Stimulated activated naive B cell treated with anti-CD40 and anti-IgM and Interleukin-4, amounts not matched to agents 10 μg/mL and 1 μg/mL and 100 μg/mL, for 72 hours (primary cell): ENCODE measurements around the gene MALT1.
A peak's percentile ranks its signal among the peaks of the same experiment; 100 is the strongest.
"Not testable (repeated sequence)": the region's sequence is repeated elsewhere in the genome, so short reads cannot be mapped to it uniquely, and the experiment has no call there.

ENCODE experiments used
- ATAC-seq, 2 donors: fragments of 150-1000 bp; cut with Tn5 transposase; replicated peaks; 2 replicates each; pipeline ENCODE4 v1.10.0; 2021; ENCODE audit warnings: moderate library complexity in 1 of 2
- DNase-seq: peaks from one replicate; pipeline ENCODE4 v3.0.0; 2021
- H3K27ac Mint-ChIP-seq: one replicate; pipeline ENCODE4 v1.8.0; 2022; ENCODE audit warnings: mild to moderate bottlenecking, mixed read lengths
- H3K27me3 Mint-ChIP-seq, 2 donors: one replicate each; pipeline ENCODE4 v1.8.0; 2022; ENCODE audit warnings: mixed read lengths in 2 of 2
- H3K36me3 Mint-ChIP-seq, 2 donors: one replicate each; pipeline ENCODE4 v1.8.0; 2022; ENCODE audit warnings: mixed read lengths in 2 of 2, mild to moderate bottlenecking in 1 of 2
- H3K4me1 Mint-ChIP-seq, 2 donors: one replicate each; pipeline ENCODE4 v1.8.0; 2022; ENCODE audit warnings: mixed read lengths in 2 of 2, mild to moderate bottlenecking in 1 of 2
- H3K4me3 Mint-ChIP-seq, 2 donors: one replicate each; pipeline ENCODE4 v1.8.0; 2022; ENCODE audit warnings: mild to moderate bottlenecking in 2 of 2, mixed read lengths in 2 of 2, moderate library complexity in 1 of 2
- H3K9me3 Mint-ChIP-seq, 2 donors: one replicate each; pipeline ENCODE4 v1.8.0; 2022; ENCODE audit warnings: mixed read lengths in 2 of 2, mild to moderate bottlenecking in 1 of 2

The MALT1 gene

GRCh38 chr18:58769321-58769720 lies 98.1 kb downstream of the MALT1 start:
- no peak overlapping the region for H3K4me3 Mint-ChIP-seq
- no peaks in the 10 kb centered on the region for H3K36me3 Mint-ChIP-seq
- H3K27ac Mint-ChIP-seq = no peak overlapping the region
- DNase-seq (no peak), ATAC-seq (no peak)
- peaks cover 34 to 49% of the 10 kb centered on the region in 2 donors for H3K27me3 Mint-ChIP-seq
- H3K9me3 Mint-ChIP-seq = no peaks in the 10 kb centered on the region
- peaks cover 11 to 15% of the 10 kb centered on the region in 2 donors for H3K4me1 Mint-ChIP-seq

GRCh38 chr18:58770601-58771000 lies 99.3 kb downstream of the MALT1 start:
- H3K27me3 Mint-ChIP-seq = peaks cover 25 to 40% of the 10 kb centered on the region in 2 donors

GRCh38 chr18:58772161-58772560 lies 100.9 kb downstream of the MALT1 start:
- Mint-ChIP-seq H3K27ac (no peak overlapping the region), H3K4me1 (peaks cover 11 to 13% of the 10 kb centered on the region in 2 donors), H3K36me3 (no peaks in the 10 kb centered on the region), H3K4me3 (no peak overlapping the region), H3K9me3 (no peaks in the 10 kb centered on the region), H3K27me3 (peaks cover 14 to 24% of the 10 kb centered on the region in 2 donors)
- ATAC-seq (no peak), DNase-seq (no peak)

More at GRCh38 chr18:58770601-58771000, 99.3 kb downstream of the MALT1 start:
- Mint-ChIP-seq H3K36me3 (no peaks in the 10 kb centered on the region), H3K27ac (no peak overlapping the region), H3K4me3 (no peak overlapping the region), H3K9me3 (no peaks in the 10 kb centered on the region), H3K4me1 (peaks cover 11 to 13% of the 10 kb centered on the region in 2 donors)
- DNase-seq (no peak), ATAC-seq (no peak)

GRCh38 chr18:58776084-58776483 lies 104.8 kb downstream of the MALT1 start:
- H3K36me3 Mint-ChIP-seq = no peaks in the 10 kb centered on the region
- ATAC-seq (no peak), DNase-seq (no peak)
- no peak overlapping the region for H3K27ac Mint-ChIP-seq
- H3K9me3 Mint-ChIP-seq = no peaks in the 10 kb centered on the region
- no peaks in the 10 kb centered on the region for H3K4me1 Mint-ChIP-seq
- peaks cover 8 to 16% of the 10 kb centered on the region in 2 donors for H3K27me3 Mint-ChIP-seq
- H3K4me3 Mint-ChIP-seq = no peak overlapping the region

GRCh38 chr18:58776541-58776940 lies 105.3 kb downstream of the MALT1 start:
- H3K36me3 Mint-ChIP-seq, ATAC-seq, H3K4me1 Mint-ChIP-seq, H3K27ac Mint-ChIP-seq, DNase-seq, H3K9me3 Mint-ChIP-seq, H3K4me3 Mint-ChIP-seq: not testable (repeated sequence)
- H3K27me3 Mint-ChIP-seq = peaks cover 8 to 16% of the 10 kb centered on the region in 2 donors

GRCh38 chr18:58777471-58777870 lies 106.2 kb downstream of the MALT1 start:
- Mint-ChIP-seq H3K27ac (no peak overlapping the region), H3K27me3 (peaks cover 8% of the 10 kb centered on the region in 2 donors), H3K4me3 (no peak overlapping the region), H3K9me3 (no peaks in the 10 kb centered on the region), H3K36me3 (no peaks in the 10 kb centered on the region), H3K4me1 (peaks cover 5 to 10% of the 10 kb centered on the region in 2 donors)
- ATAC-seq (no peak), DNase-seq (no peak)

GRCh38 chr18:58779529-58779928 lies 108.3 kb downstream of the MALT1 start:
- no peak overlapping the region for H3K27ac Mint-ChIP-seq
- H3K4me1 Mint-ChIP-seq = peaks cover 5 to 13% of the 10 kb centered on the region in 2 donors
- no peak for ATAC-seq

GRCh38 chr18:58780045-58780444 lies 108.8 kb downstream of the MALT1 start:
- no peak overlapping the region for H3K27ac Mint-ChIP-seq
- H3K36me3 Mint-ChIP-seq = peaks cover 0 to 1% of the 10 kb centered on the region in 2 donors
- H3K9me3 Mint-ChIP-seq = no peaks in the 10 kb centered on the region
- ATAC-seq (no peak), DNase-seq (no peak)
- H3K27me3 Mint-ChIP-seq = peaks cover 4 to 10% of the 10 kb centered on the region in 2 donors
- H3K4me3 Mint-ChIP-seq = no peak overlapping the region
- H3K4me1 Mint-ChIP-seq = peaks cover 5 to 14% of the 10 kb centered on the region in 2 donors

More at GRCh38 chr18:58779529-58779928, 108.3 kb downstream of the MALT1 start:
- H3K4me3 Mint-ChIP-seq = no peak overlapping the region
- peaks cover 0 to 1% of the 10 kb centered on the region in 2 donors for H3K36me3 Mint-ChIP-seq
- H3K9me3 Mint-ChIP-seq = no peaks in the 10 kb centered on the region
- peaks cover 4 to 10% of the 10 kb centered on the region in 2 donors for H3K27me3 Mint-ChIP-seq
- no peak for DNase-seq

- Mint-ChIP-seq H3K36me3 (peaks cover 0 to 1% of the 10 kb centered on the region in 2 donors), H3K27ac (no peak overlapping the region), H3K4me1 (peaks cover 5 to 18% of the 10 kb centered on the region in 2 donors), H3K4me3 (no peak overlapping the region), H3K27me3 (peaks cover 3 to 10% of the 10 kb centered on the region in 2 donors), H3K9me3 (no peaks in the 10 kb centered on the region)
- ATAC-seq = peak; percentile 94 to 96
- DNase-seq = peak; percentile 63
Measured at GRCh38 chr18:58781627-58782194, 110.4 kb downstream of the MALT1 start.

- ATAC-seq (no peak), DNase-seq (no peak)
- H3K27ac Mint-ChIP-seq = no peak overlapping the region
- no peak overlapping the region for H3K4me3 Mint-ChIP-seq
- H3K27me3 Mint-ChIP-seq = peaks cover 0 to 13% of the 10 kb centered on the region in 2 donors
- peaks cover 1 to 3% of the 10 kb centered on the region in 2 donors for H3K36me3 Mint-ChIP-seq
- no peaks in the 10 kb centered on the region for H3K9me3 Mint-ChIP-seq
- H3K4me1 Mint-ChIP-seq = peaks cover 6 to 24% of the 10 kb centered on the region in 2 donors
Measured at GRCh38 chr18:58784601-58785137, 113.4 kb downstream of the MALT1 start.

- peaks cover 0 to 13% of the 10 kb centered on the region in 2 donors for H3K27me3 Mint-ChIP-seq
- peaks cover 1 to 3% of the 10 kb centered on the region in 2 donors for H3K36me3 Mint-ChIP-seq
- DNase-seq (no peak), ATAC-seq (no peak)
- peaks cover 6 to 24% of the 10 kb centered on the region in 2 donors for H3K4me1 Mint-ChIP-seq
- H3K9me3 Mint-ChIP-seq = no peaks in the 10 kb centered on the region
- H3K4me3 Mint-ChIP-seq = no peak overlapping the region
- no peak overlapping the region for H3K27ac Mint-ChIP-seq
Measured at GRCh38 chr18:58785171-58785805, 114.0 kb downstream of the MALT1 start.

GRCh38 chr18:58785870-58786269 lies 114.6 kb downstream of the MALT1 start:
- Mint-ChIP-seq H3K36me3 (peaks cover 1 to 3% of the 10 kb centered on the region in 2 donors), H3K9me3 (no peaks in the 10 kb centered on the region), H3K4me3 (no peak overlapping the region), H3K27ac (no peak overlapping the region), H3K27me3 (peaks cover 0 to 13% of the 10 kb centered on the region in 2 donors), H3K4me1 (peaks cover 6 to 24% of the 10 kb centered on the region in 2 donors)
- ATAC-seq (no peak), DNase-seq (no peak)

GRCh38 chr18:58787536-58788149 lies 116.4 kb downstream of the MALT1 start:
- no peaks in the 10 kb centered on the region for H3K9me3 Mint-ChIP-seq
- DNase-seq (no peak), ATAC-seq (no peak)
- H3K36me3 Mint-ChIP-seq = peaks cover 1 to 3% of the 10 kb centered on the region in 2 donors
- H3K4me1 Mint-ChIP-seq = peaks cover 5 to 17% of the 10 kb centered on the region in 2 donors
- peaks cover 0 to 10% of the 10 kb centered on the region in 2 donors for H3K27me3 Mint-ChIP-seq
- H3K4me3 Mint-ChIP-seq = no peak overlapping the region
- H3K27ac Mint-ChIP-seq = no peak overlapping the region

GRCh38 chr18:58788470-58788869 lies 117.2 kb downstream of the MALT1 start:
- Mint-ChIP-seq H3K4me1 (peaks cover 5 to 16% of the 10 kb centered on the region in 2 donors), H3K27ac (no peak overlapping the region), H3K36me3 (peaks cover 1 to 3% of the 10 kb centered on the region in 2 donors), H3K4me3 (no peak overlapping the region), H3K27me3 (peaks cover 0 to 9% of the 10 kb centered on the region in 2 donors), H3K9me3 (no peaks in the 10 kb centered on the region)
- DNase-seq (no peak), ATAC-seq (no peak)
